Fibroblast of villous mesenchyme (primary cell): ENCODE results near the gene CDK8. TPM values are rescaled to one million over a fixed set of nuclear protein-coding genes. Genes with fewer than 3 reads are reported as not detected.

ENCODE experiments used
- DNase-seq: peaks from one replicate; pipeline ENCODE4 v3.0.0-alpha.2; 2010; ENCODE audit warnings: low read depth
- H3K4me3 ChIP-seq: 2 replicates; pipeline ENCODE4 v1.5.1; 2011; ENCODE audit warnings: low read depth, mild to moderate bottlenecking, low read length
- CTCF ChIP-seq: IDR thresholded peaks from 2 replicates; pipeline ENCODE4 v1.5.1; 2012; ENCODE audit warnings: low read depth, mild to moderate bottlenecking, low read length; ENCODE audit not compliant: insufficient read depth
- total RNA-seq: library from RNA; depleted of rRNA; stranded (reverse); fragments of >200 nt; gene quantifications from 2 replicates; pipeline ENCODE4 v1.2.3, GENCODE V29; 2012

The CDK8 gene
- total RNA-seq, 1 donor = 23.3 TPM

GRCh38 chr13:26412263-26412662, 158.3 kb downstream of the CDK8 start:
- TF ChIP-seq CTCF = no peak
- H3K4me3 ChIP-seq = no peak overlapping the region
- DNase-seq = no peak

DNA sequence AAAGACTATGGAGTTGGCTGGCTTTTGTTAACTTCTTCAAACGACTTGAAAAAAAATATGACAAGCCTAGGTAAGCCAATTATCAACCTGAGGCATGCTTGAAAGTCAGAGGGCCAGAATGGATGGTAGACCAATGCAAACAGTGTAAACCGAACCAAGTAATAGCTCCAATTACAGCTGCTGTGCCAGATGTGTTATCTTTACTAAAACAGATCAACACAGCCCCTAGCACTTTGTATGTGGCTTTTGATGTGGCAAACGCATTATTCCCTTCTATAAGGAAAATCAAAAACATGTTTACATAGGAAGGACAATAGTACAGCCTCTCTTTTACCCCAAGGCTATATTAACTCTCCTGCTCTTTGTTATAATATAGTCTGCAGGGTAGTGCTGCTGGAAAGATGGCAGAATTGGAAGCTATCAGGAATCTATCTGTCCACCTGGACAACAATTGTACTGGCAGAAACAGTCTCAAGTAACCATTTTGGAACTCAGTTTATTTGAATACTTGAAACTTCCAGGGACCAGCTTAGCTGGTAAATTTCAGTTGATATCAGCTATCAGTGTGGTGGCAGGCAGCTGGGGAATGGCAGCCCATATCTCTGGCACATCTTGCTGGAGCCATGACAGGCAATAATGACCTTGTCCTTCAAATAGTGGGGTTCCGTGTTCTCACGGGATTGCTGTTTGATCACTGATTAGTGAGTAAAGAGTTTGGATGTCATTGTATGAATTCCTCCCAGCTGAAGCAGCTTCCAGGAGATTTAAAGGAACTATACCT, 159.2 kb downstream of the CDK8 start:
- no peak overlapping the region for H3K4me3 ChIP-seq
- TF ChIP-seq CTCF = no peak
- no peak for DNase-seq

GRCh38 chr13:26420282-26420960, 166.5 kb downstream of the CDK8 start:
- no peak overlapping the region for H3K4me3 ChIP-seq
- DNase-seq = no peak
- TF ChIP-seq CTCF = no peak

DNA sequence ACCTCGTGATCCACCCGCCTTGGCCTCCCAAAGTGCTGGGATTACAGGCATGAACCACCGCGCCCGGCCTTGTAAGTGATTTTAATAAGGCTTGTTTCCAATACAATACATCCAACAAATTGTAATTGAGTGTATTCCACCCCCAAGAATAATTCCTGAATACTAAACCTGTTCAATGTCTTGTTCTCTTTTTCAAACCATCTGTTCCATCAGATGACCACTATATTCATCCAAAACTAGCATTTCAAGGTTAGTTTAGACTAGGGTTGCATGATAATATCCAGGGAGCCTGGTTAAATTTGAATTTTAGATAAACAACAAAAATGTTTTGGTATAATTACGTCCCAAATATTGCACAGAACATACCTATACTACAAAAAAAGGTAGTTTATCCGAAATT, 168.1 kb downstream of the CDK8 start:
- TF ChIP-seq CTCF = no peak
- H3K4me3 ChIP-seq = no peak overlapping the region
- no peak for DNase-seq

- DNase-seq = peak; percentile 51
- TF ChIP-seq CTCF = no peak
- H3K4me3 ChIP-seq = no peak overlapping the region
Measured at GRCh38 chr13:26423629-26424028, 169.7 kb downstream of the CDK8 start.

DNA sequence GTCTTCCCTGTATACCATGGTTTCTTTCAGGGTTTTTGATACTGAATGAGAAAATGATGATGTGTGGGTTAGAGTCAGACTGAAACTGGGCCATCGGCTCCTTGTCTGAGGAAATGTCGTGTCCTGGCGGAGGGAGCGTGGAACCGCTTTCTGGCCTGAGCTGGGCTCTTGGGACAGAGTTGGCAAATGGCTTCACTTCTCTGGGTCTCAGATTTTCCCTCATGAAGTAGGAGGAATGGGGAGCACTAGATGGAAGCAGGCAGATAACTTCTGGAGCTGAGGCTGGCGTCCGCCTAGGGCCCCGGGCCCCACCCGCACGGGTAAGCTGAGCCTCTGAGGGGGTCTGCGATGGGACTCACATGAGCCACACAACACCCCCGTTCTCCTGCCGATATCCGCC, 170.3 kb downstream of the CDK8 start:
- TF ChIP-seq CTCF = no peak
- no peak overlapping the region for H3K4me3 ChIP-seq
- no peak for DNase-seq
